CD4-positive, alpha-beta T cell treated with Interleukin-21 for 1 hour (primary cell): ENCODE data around the gene SMOC2.

ENCODE experiments used
- DNase-seq: peaks from one replicate; pipeline ENCODE4 v3.0.0-alpha.2; 2020

Gene SMOC2

GRCh38 chr6:168448243-168448855 lies 7.4 kb downstream of the SMOC2 start:
- DNase-seq: no peak

- DNase-seq: no peak
Measured at GRCh38 chr6:168450917-168451316, 9.9 kb downstream of the SMOC2 start.

GRCh38 chr6:168451805-168452517 lies 11.0 kb downstream of the SMOC2 start:
- no peak for DNase-seq

GRCh38 chr6:168452685-168453377 lies 11.8 kb downstream of the SMOC2 start:
- no peak for DNase-seq

GRCh38 chr6:168455847-168456530 lies 15.0 kb downstream of the SMOC2 start:
- no peak for DNase-seq

GRCh38 chr6:168456907-168457652 lies 16.1 kb downstream of the SMOC2 start:
- DNase-seq: no peak

GRCh38 chr6:168457653-168457934 lies 16.6 kb downstream of the SMOC2 start:
- DNase-seq: no peak

GRCh38 chr6:168458101-168458500 lies 17.1 kb downstream of the SMOC2 start:
- no peak for DNase-seq

GRCh38 chr6:168459572-168459971 lies 18.6 kb downstream of the SMOC2 start:
- no peak for DNase-seq

GRCh38 chr6:168462289-168462853 lies 21.4 kb downstream of the SMOC2 start:
- DNase-seq: no peak

- DNase-seq: no peak
Measured at GRCh38 chr6:168464546-168464945, 23.6 kb downstream of the SMOC2 start.

- DNase-seq: no peak
Measured at GRCh38 chr6:168468045-168468444, 27.1 kb downstream of the SMOC2 start.

GRCh38 chr6:168469521-168469920 lies 28.5 kb downstream of the SMOC2 start:
- DNase-seq: no peak

- DNase-seq: no peak
Measured at GRCh38 chr6:168469926-168470325, 28.9 kb downstream of the SMOC2 start.

GRCh38 chr6:168472363-168472762 lies 31.4 kb downstream of the SMOC2 start:
- no peak for DNase-seq

- DNase-seq: no peak
Measured at GRCh38 chr6:168473197-168473596, 32.2 kb downstream of the SMOC2 start.

- no peak for DNase-seq
Measured at GRCh38 chr6:168475188-168476013, 34.4 kb downstream of the SMOC2 start.

- DNase-seq: no peak
Measured at GRCh38 chr6:168479421-168479820, 38.4 kb downstream of the SMOC2 start.

- DNase-seq: no peak
Measured at GRCh38 chr6:168480481-168480880, 39.5 kb downstream of the SMOC2 start.

- no peak for DNase-seq
Measured at GRCh38 chr6:168485818-168486217, 44.8 kb downstream of the SMOC2 start.

GRCh38 chr6:168490757-168491156 lies 49.8 kb downstream of the SMOC2 start:
- no peak for DNase-seq

- no peak for DNase-seq
Measured at GRCh38 chr6:168493976-168494375, 53.0 kb downstream of the SMOC2 start.
